GM12878 (cell line): Measurements from ENCODE around the gene LCORL. TPM values are rescaled to one million over a fixed set of nuclear protein-coding genes. Genes with fewer than 3 reads are reported as not detected.

Experiments
- ATAC-seq: fragments of 200-7000 bp; cut with Tn5 transposase; 3 replicates; pipeline ENCODE4 v1.9.1; 2020; ENCODE audit warnings: mild to moderate bottlenecking, moderate library complexity
- BruUV-seq: library from RNA; stranded (reverse); fragments of 400-500 nt; replicated peaks from 2 replicates; lab custom pipeline; 2021; lab: Mats Ljungman, UMichigan
- CTCF ChIA-PET: fragments of 300-600 bp; sonication (Branson Sonifier 250); formaldehyde crosslinking; extraction: SDS; loops from one replicate; lab custom pipeline; 2021; ENCODE audit warnings: inconsistent platforms; lab: Yijun Ruan, JAX
- POLR2A ChIA-PET: fragments of 350-600 bp; formaldehyde crosslinking; extraction: SDS; loops from one replicate; lab custom pipeline; 2021; ENCODE audit warnings: inconsistent platforms; lab: Charles Lee
- RAD21 ChIA-PET: fragments of 300-600 bp; sonication (Branson Sonifier 250); formaldehyde crosslinking; loops from one replicate; lab custom pipeline; 2023; ENCODE audit warnings: antibody characterized with exemption; ENCODE audit not compliant: unreplicated experiment; lab: Charles Lee
- SMC1A ChIA-PET: fragments of 300-600 bp; sonication (Branson Sonifier 250); formaldehyde crosslinking; loops from one replicate; lab custom pipeline; 2023; ENCODE audit not compliant: unreplicated experiment, uncharacterized antibody; lab: Charles Lee
- DNase-seq: peaks from one replicate; pipeline ENCODE4 v3.0.0-alpha.2; 2011; ENCODE audit warnings: low read depth, low spot score
- FAIRE-seq: peaks from 3 replicates; lab custom pipeline; 2011; peaks lifted over from hg19 to GRCh38; lab: Jason Lieb, UNC
- H2AFZ ChIP-seq: 2 replicates; pipeline ENCODE4 v1.6.0; 2011; ENCODE audit warnings: low read depth, low read length, control low read depth; ENCODE audit not compliant: control insufficient read depth
- H3K27ac ChIP-seq: 2 replicates; pipeline ENCODE4 v1.5.1; 2011; ENCODE audit warnings: control low read depth; ENCODE audit not compliant: control insufficient read depth, insufficient read depth
- H3K27me3 ChIP-seq, 2 experiments: replicated peaks in 1 of 2; 2 replicates each; pipeline versions ENCODE4 v1.6.0 to v1.6.1; 2011; ENCODE audit warnings: low read length in 1 of 2; ENCODE audit not compliant: control insufficient read depth in 2 of 2, insufficient read depth in 2 of 2
- H3K36me3 ChIP-seq, 2 experiments: 2 replicates each; pipeline ENCODE4 v1.5.1; 2011; ENCODE audit warnings: low read length in 1 of 2; ENCODE audit not compliant: control insufficient read depth in 2 of 2, insufficient read depth in 2 of 2
- H3K4me1 ChIP-seq: 2 replicates; pipeline ENCODE4 v1.6.1; 2011; ENCODE audit warnings: mild to moderate bottlenecking, low read length, moderate library complexity, mixed read lengths; ENCODE audit not compliant: control insufficient read depth, insufficient read depth
- H3K4me2 ChIP-seq: 2 replicates; pipeline ENCODE4 v1.6.0; 2011; ENCODE audit warnings: control low read depth; ENCODE audit not compliant: control insufficient read depth, insufficient read depth
- H3K4me3 ChIP-seq: fragments of 200-600 bp; sonication (generic); 2 replicates; pipeline ENCODE4 v1.5.1; 2016
- H3K79me2 ChIP-seq: 2 replicates; pipeline ENCODE4 v1.6.0; 2011; ENCODE audit warnings: low read length; ENCODE audit not compliant: control insufficient read depth, insufficient read depth
- H3K9ac ChIP-seq: 2 replicates; pipeline ENCODE4 v1.8.0; 2011; ENCODE audit warnings: low read length, control low read depth, mixed read lengths; ENCODE audit not compliant: control insufficient read depth, insufficient read depth
- H3K9me3 ChIP-seq: replicated peaks from 3 replicates; pipeline ENCODE4 v1.5.1; 2011; ENCODE audit warnings: mild to moderate bottlenecking, low read length; ENCODE audit not compliant: control insufficient read depth, insufficient read depth
- H4K20me1 ChIP-seq: 2 replicates; pipeline ENCODE4 v1.6.0; 2011; ENCODE audit not compliant: control insufficient read depth, insufficient read depth
- DPF2 ChIP-seq: fragments of 450-650 bp; IDR thresholded peaks from 2 replicates; pipeline ENCODE4 v1.6.1; 2017; ENCODE audit warnings: mild to moderate bottlenecking
- GATAD2B ChIP-seq: fragments of 450-650 bp; conservative IDR thresholded peaks from 2 replicates; pipeline ENCODE4 v1.6.1; 2017; ENCODE audit warnings: low read depth, mild to moderate bottlenecking, moderate library complexity
- NKRF ChIP-seq: fragments of 450-650 bp; conservative IDR thresholded peaks from 2 replicates; pipeline ENCODE4 v1.6.1; 2017; ENCODE audit warnings: mild to moderate bottlenecking, moderate library complexity
- RELA ChIP-seq: fragments of 450-650 bp; IDR thresholded peaks from 2 replicates; pipeline ENCODE4 v1.8.0; 2014; ENCODE audit warnings: borderline replicate concordance; ENCODE audit not compliant: partially characterized antibody
- SMC3 ChIP-seq: IDR thresholded peaks from 2 replicates; pipeline ENCODE4 v1.6.1; 2011; ENCODE audit warnings: low read length, improper control_type of control experiment, borderline replicate concordance
- TARDBP ChIP-seq: IDR thresholded peaks from 2 replicates; pipeline ENCODE4 v1.6.1; 2016; ENCODE audit warnings: borderline replicate concordance
- ZBTB33 ChIP-seq: fragments of 450-650 bp; IDR thresholded peaks from 2 replicates; pipeline ENCODE4 v1.6.1; 2017; ENCODE audit warnings: mild to moderate bottlenecking
- WGBS: methylation state at CpG from one replicate; pipeline ENCODE4 v1.1.6; 2016; ENCODE audit warnings: low lambda C conversion rate; ENCODE audit not compliant: insufficient replicate concordance, insufficient coverage; ENCODE audit errors: missing lambda C conversion rate; 5-methylcytosine and 5-hydroxymethylcytosine counted together
- in situ Hi-C: fragments of 300-500 bp; cut with MboI; formaldehyde crosslinking; loops from 9 replicates; pipeline ENCODE4 v1.14.3; 2018; ENCODE audit warnings: mixed read lengths
- intact Hi-C: fragments of 100-400 bp; cut with micrococcal nuclease; formaldehyde crosslinking; loops from one replicate; pipeline ENCODE4 v1.14.2; 2022; ENCODE audit not compliant: unreplicated experiment
- polyA plus RNA-seq, 11 experiments: library from polyadenylated mRNA; depleted of rRNA in 4 of 11; unstranded in 6 of 11; stranded (reverse) in 5 of 11; fragments of >200 nt; fragmentation: Nextera tagmentation in 4 of 11; fragmentation: Illumina TruSeq in 1 of 11; extraction: Ambion mirVana in 4 of 11; extraction: Trizol in 1 of 11; gene quantifications; 1 replicate in 1 of 11; 2 replicates in 10 of 11; pipeline versions ENCODE4 v1.2.1 to v1.2.3, GENCODE V29; 2011 to 2016; ENCODE audit warnings: inconsistent platforms in 2 of 11, missing spikeins in 2 of 11, low read depth in 1 of 11
- total RNA-seq, 4 experiments: library from RNA; depleted of rRNA in 3 of 4; stranded (reverse); fragments of >200 nt in 3 of 4; fragmentation: Illumina TruSeq in 1 of 4; extraction: Trizol in 1 of 4; gene quantifications; 2 replicates each; pipeline versions ENCODE4 v1.2.1 to v1.2.3, GENCODE V29; 2013 to 2021

LCORL gene
- total and polyA plus RNA-seq, 10 of the 15 experiments (the other 5 are each of a cell fraction or from before 2014, with no cell fraction given), result 2.2 to 9.8 (median 5.9) TPM

GRCh38 chr4:17859793-17860406 is 161.7 kb downstream of the LCORL start (continued):
- no peak for TF ChIP-seq SMC3

GRCh38 chr4:17854036-17854435 is 167.5 kb downstream of the LCORL start:
- no peak overlapping the region for H2AFZ ChIP-seq
- TF ChIP-seq ZBTB33 (no peak), NKRF (no peak), DPF2 (no peak), GATAD2B (no peak), TARDBP (no peak), RELA (no peak)
- intact Hi-C loops, result no loop called here
- no peak overlapping the region for H3K4me2 ChIP-seq
- no TSS peak for BruUV-seq
- ChIA-PET POLR2A (no interaction called here), CTCF (interaction anchor here (1.6 kb wide), 1 partner anchor 513 kb away, joined by 4 read pairs; no protein-coding TSS in a partner anchor), RAD21 (no interaction called here), SMC1A (interaction anchor here (1.0 to 1.2 kb wide), 2 partner anchors 12 to 18 kb away, joined by 3 read pairs; no protein-coding TSS in a partner anchor)
- no peaks in the 10 kb centered on the region for H3K4me1 ChIP-seq
- H3K36me3 ChIP-seq, result no peaks in the 10 kb centered on the region
- H3K27me3 ChIP-seq, result no peaks in the 10 kb centered on the region
- no peaks in the 10 kb centered on the region for H4K20me1 ChIP-seq
- ATAC-seq (no peak), DNase-seq (no peak), FAIRE-seq (no peak)
- no peak overlapping the region for H3K9ac ChIP-seq
- no peak overlapping the region for H3K27ac ChIP-seq
- no peak overlapping the region for H3K4me3 ChIP-seq
- WGBS, result 77% methylated on average over 3 of the region's 3 CpGs
- in situ Hi-C loops, result no loop called here
- H3K79me2 ChIP-seq, result no peaks in the 10 kb centered on the region
- no peaks in the 10 kb centered on the region for H3K9me3 ChIP-seq
